ENCODE results near the gene CRAT. TPM values are rescaled to one million over a fixed set of nuclear protein-coding genes. Genes with fewer than 3 reads are reported as not detected.
A peak's percentile ranks its signal among the peaks of the same experiment; 100 is the strongest.

Gene CRAT
- total RNA-seq, 1 donor from 2014 or later, result 110 TPM

DNA sequence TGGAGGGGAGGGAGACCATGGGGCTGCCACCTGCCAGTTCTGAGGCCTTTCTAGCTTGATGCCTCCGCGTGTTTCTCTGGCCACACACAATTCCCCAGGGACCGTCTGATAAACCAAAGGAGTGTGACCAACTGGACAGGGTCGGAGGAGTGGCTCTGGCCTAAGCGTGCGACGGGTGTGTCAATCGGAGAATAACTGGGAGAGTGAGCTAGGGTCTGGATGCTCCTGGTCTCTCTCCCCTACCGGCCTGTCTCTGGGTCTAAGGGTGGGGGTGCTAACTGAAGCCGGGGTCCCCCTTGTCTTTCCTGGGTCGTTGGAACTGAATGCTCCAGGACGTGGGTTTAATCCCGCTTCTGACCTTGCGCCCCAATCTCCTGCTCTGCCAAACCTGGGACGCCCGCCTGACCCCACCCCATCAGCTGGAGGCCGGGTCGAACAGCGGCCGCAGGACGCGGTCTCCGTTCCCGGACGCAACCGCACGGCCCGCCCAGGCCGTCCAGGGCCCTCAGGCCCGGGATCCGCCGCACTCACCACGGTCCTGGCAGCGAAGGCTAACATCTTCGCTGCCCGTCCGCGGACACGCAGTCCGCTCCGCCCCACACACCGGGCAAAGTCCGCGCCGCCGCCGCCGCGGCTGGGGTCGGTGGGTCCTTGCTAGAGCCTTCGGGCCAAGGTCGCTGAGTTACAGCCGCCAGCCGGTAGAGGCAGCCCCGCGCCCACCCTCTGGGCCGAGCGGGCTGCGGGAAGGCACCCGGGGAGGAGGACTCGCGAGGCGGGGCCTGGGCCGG, 447 bp downstream of the CRAT start:
- Histone ChIP-seq H3K27ac (peak overlapping the region; percentile 88 to 91), H3K27me3 (no peaks in the 10 kb centered on the region), H3K4me3 (peak overlapping the region; percentile 78 to 83), H3K36me3 (peaks cover 4 to 25% of the 10 kb centered on the region in 2 donors), H3K9me3 (no peaks in the 10 kb centered on the region), H3K4me1 (peaks cover 7 to 22% of the 10 kb centered on the region in 2 donors)
- intact Hi-C loops (cut with DNase I), result loop anchor here (2.0 kb wide), 3 partner anchors 29 to 73 kb away; partner anchors contain the start of genes DOLPP1 and MIGA2
- DNase-seq (ENCODE audit: low spot score in 2 of 2), result peak in 1 of 2 donors; percentile 80
- TF ChIP-seq, protein P1, sequence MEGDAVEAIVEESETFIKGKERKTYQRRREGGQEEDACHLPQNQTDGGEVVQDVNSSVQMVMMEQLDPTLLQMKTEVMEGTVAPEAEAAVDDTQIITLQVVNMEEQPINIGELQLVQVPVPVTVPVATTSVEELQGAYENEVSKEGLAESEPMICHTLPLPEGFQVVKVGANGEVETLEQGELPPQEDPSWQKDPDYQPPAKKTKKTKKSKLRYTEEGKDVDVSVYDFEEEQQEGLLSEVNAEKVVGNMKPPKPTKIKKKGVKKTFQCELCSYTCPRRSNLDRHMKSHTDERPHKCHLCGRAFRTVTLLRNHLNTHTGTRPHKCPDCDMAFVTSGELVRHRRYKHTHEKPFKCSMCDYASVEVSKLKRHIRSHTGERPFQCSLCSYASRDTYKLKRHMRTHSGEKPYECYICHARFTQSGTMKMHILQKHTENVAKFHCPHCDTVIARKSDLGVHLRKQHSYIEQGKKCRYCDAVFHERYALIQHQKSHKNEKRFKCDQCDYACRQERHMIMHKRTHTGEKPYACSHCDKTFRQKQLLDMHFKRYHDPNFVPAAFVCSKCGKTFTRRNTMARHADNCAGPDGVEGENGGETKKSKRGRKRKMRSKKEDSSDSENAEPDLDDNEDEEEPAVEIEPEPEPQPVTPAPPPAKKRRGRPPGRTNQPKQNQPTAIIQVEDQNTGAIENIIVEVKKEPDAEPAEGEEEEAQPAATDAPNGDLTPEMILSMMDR (IDR thresholded peaks at IDR 0.05), result peak in 2 of 3 experiments; percentile 8 to 13

GRCh38 chr9:129109537-129109903, 1.1 kb downstream of the CRAT start:
- H3K27ac ChIP-seq, result peak overlapping the region; percentile 88 to 91
- no peaks in the 10 kb centered on the region for H3K9me3 ChIP-seq
- TF ChIP-seq, protein P1 (IDR thresholded peaks at IDR 0.05), result no peak
- intact Hi-C loops (cut with DNase I), result no loop called here
- peak overlapping the region; percentile 78 to 83 for H3K4me3 ChIP-seq
- H3K27me3 ChIP-seq, result no peaks in the 10 kb centered on the region
- H3K36me3 ChIP-seq, result peaks cover 4 to 25% of the 10 kb centered on the region in 2 donors
- peak in 1 of 2 donors; percentile 74 for DNase-seq (ENCODE audit: low spot score in 2 of 2)
- peaks cover 7 to 22% of the 10 kb centered on the region in 2 donors for H3K4me1 ChIP-seq

DNA sequence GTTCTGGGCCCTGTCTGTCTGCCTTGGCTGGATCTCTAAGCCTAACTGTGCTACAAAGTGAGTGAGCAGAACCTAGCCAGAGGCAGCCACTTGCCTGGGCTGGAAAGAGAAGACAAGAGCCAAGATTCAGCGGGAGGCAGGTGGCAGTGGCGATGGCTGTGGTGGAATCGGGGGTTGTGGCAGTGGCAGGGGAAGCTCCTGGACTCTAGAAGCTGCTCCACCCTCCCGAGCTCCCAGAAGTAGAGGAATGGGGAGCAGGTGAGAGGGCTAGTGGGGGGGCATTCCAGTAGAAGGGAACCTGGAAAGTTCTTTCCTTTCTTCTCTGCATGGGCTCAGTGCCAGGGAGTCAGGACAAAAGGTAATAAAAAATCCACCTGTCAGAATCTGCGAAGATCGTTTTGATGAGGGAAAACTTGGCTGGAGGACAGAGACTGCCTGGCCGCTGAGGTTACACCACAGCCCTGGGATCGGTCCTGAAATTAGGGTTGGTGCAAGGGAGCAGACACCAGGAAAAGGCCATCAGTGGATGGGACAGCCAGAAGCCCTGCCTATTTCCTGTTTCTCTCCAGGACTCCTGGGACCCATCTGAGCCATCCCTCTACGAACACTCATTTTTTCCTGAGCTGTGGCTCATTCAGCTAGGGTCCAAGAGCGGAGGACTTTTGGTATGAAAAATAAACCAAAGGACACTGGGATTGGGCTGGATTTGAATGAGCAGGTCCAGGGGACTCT, 1.6 kb downstream of the CRAT start:
- DNase-seq (ENCODE audit: low spot score in 2 of 2), result no peak
- Histone ChIP-seq H3K27me3 (no peaks in the 10 kb centered on the region), H3K27ac (peak overlapping the region; percentile 88 to 91), H3K9me3 (no peaks in the 10 kb centered on the region), H3K4me3 (peak overlapping the region; percentile 78 to 83), H3K36me3 (peaks cover 4 to 25% of the 10 kb centered on the region in 2 donors), H3K4me1 (peaks cover 7 to 22% of the 10 kb centered on the region in 2 donors)
- TF ChIP-seq, protein P1 (IDR thresholded peaks at IDR 0.05), result no peak
- intact Hi-C loops (cut with DNase I), result no loop called here

DNA sequence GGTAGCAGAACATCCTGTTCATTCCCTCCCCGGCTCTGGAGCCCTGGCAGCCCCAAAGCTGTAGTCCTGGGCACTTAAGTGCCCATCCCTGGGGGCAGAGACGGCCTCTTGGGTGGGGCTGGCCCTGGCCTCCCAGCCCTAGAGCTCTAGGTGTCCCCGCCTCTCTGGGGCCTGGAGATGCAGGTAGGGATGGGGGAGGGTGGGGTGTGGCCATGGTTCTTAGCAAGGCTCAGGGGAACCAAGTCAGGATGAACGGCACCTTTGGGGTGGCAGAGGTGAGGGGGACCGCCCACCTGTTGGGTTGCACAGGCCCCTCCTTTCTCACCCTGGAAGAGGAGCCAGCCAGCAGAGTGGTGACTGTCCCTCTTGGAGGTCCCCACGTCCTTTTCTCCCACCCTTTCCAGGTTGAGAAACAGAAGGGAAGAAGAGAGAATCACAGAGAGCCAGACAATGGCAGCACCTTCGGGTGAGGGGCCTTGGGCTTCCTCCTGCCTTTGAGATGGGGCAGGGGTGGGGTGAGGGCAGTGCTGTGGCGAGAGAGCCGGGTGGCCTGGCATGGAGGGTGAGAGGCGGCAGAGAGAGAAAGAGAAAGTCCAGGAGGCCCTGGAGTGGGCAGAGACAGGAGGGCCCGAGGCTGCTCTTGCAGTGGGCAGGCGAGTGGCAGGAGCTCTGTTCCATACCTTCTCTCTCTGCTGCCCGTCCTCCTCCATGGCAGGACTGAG, 2.3 kb downstream of the CRAT start:
- H3K36me3 ChIP-seq, result peaks cover 4 to 25% of the 10 kb centered on the region in 2 donors
- TF ChIP-seq, protein P1 (IDR thresholded peaks at IDR 0.05), result no peak
- H3K4me3 ChIP-seq, result no peak overlapping the region
- H3K27me3 ChIP-seq, result no peaks in the 10 kb centered on the region
- no peaks in the 10 kb centered on the region for H3K9me3 ChIP-seq
- H3K4me1 ChIP-seq, result peaks cover 7 to 20% of the 10 kb centered on the region in 2 donors
- no peak overlapping the region for H3K27ac ChIP-seq
- DNase-seq (ENCODE audit: low spot score in 2 of 2), result no peak
- intact Hi-C loops (cut with DNase I), result no loop called here

DNA sequence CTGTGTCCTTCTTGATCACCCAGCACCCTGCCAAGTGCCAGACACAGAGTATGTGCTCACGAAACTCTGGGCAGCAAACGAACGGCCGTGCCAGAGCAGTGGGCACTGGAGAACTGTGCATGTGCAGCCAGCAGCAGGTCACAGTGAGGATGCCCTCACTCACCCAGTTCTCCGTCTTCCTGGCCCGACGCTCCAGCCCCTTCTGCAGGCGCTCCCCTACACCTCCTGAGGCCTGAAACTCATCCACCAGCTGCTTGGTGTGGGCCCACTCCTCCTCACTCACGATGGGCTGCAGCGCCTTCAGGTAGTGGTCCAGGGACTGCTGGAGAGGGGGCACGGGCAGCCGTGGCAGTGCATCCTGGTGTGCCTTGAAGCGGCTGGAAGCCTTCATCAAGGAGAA, 2.9 kb downstream of the CRAT start:
- TF ChIP-seq, protein P1 (IDR thresholded peaks at IDR 0.05), result no peak
- intact Hi-C loops (cut with DNase I), result no loop called here
- no peaks in the 10 kb centered on the region for H3K27me3 ChIP-seq
- no peak overlapping the region for H3K27ac ChIP-seq
- H3K4me1 ChIP-seq, result peaks cover 7 to 20% of the 10 kb centered on the region in 2 donors
- DNase-seq (ENCODE audit: low spot score in 2 of 2), result no peak
- no peak overlapping the region for H3K4me3 ChIP-seq
- peaks cover 4 to 25% of the 10 kb centered on the region in 2 donors for H3K36me3 ChIP-seq
- no peaks in the 10 kb centered on the region for H3K9me3 ChIP-seq

Measured in ascending aorta (tissue), 2 donors.